NOMO-1 treated with DMSO at 0.1 percent for 48 hours (cell line): ENCODE results near the gene NLRX1.
A peak's percentile ranks its signal among the peaks of the same experiment; 100 is the strongest.
"Not testable (repeated sequence)": the region's sequence is repeated elsewhere in the genome, so short reads cannot be mapped to it uniquely, and the experiment has no call there.

Experiments used
- DNase-seq: peaks from one replicate; lab custom pipeline; 2025; ENCODE audit not compliant: unreplicated experiment; lab: John Stamatoyannopoulos, UW

Gene NLRX1

DNA sequence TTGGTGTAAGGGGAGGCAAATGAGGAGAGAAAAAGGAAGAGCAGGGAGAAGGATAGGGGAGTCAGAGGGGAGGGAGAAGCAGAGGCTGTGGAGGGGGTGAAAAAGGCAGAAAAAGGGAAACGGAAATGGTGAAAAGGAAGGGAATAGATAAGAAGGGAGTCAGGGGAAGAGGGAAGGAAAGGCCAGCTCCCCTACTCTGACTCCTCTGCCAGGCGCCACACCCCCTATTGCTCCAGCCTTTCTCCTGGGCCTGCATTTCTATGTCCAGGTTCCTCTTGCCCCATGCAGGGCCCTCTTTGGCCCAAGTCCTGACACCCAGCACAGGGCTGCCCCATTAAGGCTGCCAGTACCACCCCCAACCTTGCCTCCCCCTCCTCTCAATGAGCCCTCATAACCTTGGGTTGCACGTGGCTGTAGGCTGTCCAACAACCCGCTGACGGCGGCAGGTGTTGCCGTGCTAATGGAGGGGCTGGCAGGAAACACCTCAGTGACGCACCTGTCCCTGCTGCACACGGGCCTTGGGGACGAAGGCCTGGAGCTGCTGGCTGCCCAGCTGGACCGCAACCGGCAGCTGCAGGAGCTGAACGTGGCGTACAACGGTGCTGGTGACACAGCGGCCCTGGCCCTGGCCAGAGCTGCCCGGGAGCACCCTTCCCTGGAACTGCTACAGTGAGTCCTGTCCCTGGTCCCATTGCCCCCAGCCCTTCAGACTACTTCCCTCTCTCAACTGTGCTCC is 13.3 kb downstream of the NLRX1 start:
- DNase-seq = no peak

- not testable (repeated sequence) for DNase-seq
Measured at GRCh38 chr11:119184399-119184798, 15.9 kb downstream of the NLRX1 start.

- DNase-seq = no peak
Measured at GRCh38 chr11:119185981-119186634, 17.6 kb downstream of the NLRX1 start.

DNA sequence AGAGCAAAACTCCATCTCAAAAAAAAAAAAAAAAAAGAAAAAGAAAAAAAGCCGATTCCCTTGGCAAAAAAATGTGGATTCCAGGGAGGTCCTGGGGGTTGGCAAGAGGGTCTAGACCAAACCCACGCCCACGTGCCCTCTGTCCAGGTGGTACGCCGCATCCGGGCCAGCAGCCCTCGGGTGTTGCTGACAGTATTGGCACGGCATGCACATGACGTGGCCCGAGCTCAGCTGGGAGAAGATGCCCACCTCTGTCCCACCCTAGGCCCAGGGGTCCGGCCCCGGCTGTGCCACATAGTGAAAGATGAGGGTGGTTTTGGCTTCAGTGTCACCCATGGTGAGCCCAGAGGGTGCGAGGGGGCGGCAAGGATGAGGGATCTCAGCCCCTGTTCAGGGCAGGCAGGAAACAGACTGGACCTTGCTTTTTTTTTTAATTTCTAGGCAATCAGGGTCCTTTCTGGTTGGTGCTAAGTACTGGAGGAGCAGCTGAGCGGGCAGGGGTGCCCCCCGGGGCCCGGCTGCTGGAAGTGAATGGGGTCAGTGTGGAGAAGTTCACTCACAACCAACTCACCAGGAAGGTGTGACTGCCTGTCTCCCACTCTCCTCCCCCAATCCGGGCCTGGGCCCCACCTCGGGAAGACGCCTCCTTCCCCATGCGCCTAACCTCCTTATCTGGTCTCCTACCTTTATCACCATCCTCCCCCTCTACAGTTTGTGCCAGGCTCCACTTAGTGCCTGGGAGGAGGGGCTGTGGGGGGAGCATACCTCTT is 18.8 kb downstream of the NLRX1 start:
- DNase-seq = no peak

DNA sequence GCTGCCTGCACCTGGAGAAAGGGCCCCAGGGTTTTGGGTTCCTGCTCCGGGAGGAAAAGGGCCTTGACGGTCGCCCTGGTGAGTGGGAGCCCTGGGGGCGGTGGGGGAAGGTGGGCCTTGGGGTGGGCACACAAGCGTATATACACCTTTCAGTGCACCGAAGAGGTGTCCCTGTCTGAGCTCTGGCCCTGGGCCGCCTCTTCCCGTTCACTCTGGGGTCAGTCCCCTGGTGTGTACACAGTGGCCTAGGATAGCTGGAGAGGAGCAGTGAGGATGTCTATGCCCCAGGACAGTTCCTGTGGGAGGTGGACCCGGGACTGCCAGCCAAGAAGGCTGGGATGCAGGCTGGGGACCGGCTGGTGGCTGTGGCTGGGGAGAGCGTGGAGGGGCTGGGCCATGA is 19.5 kb downstream of the NLRX1 start:
- DNase-seq = no peak

GRCh38 chr11:119188887-119189286 is 20.4 kb downstream of the NLRX1 start:
- no peak for DNase-seq

- no peak for DNase-seq
Measured at GRCh38 chr11:119189393-119189792, 20.9 kb downstream of the NLRX1 start.

GRCh38 chr11:119190531-119190930 is 22.0 kb downstream of the NLRX1 start:
- no peak for DNase-seq

- DNase-seq = not testable (repeated sequence)
Measured at GRCh38 chr11:119191265-119191664, 22.7 kb downstream of the NLRX1 start.

GRCh38 chr11:119192111-119192510 is 23.6 kb downstream of the NLRX1 start:
- DNase-seq = peak; percentile 69

- DNase-seq = no peak
Measured at GRCh38 chr11:119193001-119193400, 24.5 kb downstream of the NLRX1 start.

GRCh38 chr11:119193626-119194025 is 25.1 kb downstream of the NLRX1 start:
- DNase-seq = no peak

GRCh38 chr11:119194811-119195440 is 26.4 kb downstream of the NLRX1 start:
- DNase-seq = no peak

- DNase-seq = no peak
Measured at GRCh38 chr11:119195680-119196079, 27.2 kb downstream of the NLRX1 start.

GRCh38 chr11:119196833-119197483 is 28.4 kb downstream of the NLRX1 start:
- peak; percentile 97 for DNase-seq

GRCh38 chr11:119198925-119199324 is 30.4 kb downstream of the NLRX1 start:
- no peak for DNase-seq

GRCh38 chr11:119201236-119201635 is 32.7 kb downstream of the NLRX1 start:
- DNase-seq = not testable (repeated sequence)

GRCh38 chr11:119202554-119202953 is 34.0 kb downstream of the NLRX1 start:
- DNase-seq = no peak

- no peak for DNase-seq
Measured at GRCh38 chr11:119204066-119204465, 35.5 kb downstream of the NLRX1 start.

DNA sequence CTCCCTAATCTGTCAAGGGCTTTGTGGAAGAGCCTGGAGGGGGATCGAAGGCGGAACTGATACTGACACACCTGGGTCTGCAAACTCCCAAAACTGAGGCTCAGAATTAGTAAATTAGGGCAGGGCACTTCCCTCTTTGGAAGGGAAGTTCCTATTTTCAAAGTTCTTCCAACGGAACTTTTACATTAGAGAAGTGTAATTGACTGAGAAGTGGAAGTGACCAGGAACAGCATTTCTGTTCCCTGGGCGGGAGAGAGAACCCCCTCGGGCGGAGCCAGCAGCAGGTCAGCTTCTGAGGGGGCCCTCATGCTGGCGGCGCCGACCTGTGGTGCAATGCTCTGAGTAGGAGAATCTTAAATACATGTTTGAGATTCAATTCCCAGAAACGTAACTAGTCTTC is 36.6 kb downstream of the NLRX1 start:
- DNase-seq = peak; percentile 75
